ENCODE results near the gene CPEB4.

- TF ChIP-seq CTCF (IDR thresholded peaks at IDR 0.05 in 4 of 5, conservative IDR thresholded peaks at IDR 0.05 in 1 of 5) (peak in 1 of 5 experiments; percentile 23), POLR2A (IDR thresholded peaks at IDR 0.05) (no peak)
Measured at GRCh38 chr5:173920024-173920753, 32.0 kb downstream of the CPEB4 start.
